HG02642 (cell line): Measurements from ENCODE around the gene PDSS2.
"Not testable (repeated sequence)": the region's sequence is repeated elsewhere in the genome, so short reads cannot be mapped to it uniquely, and the experiment has no call there.

ENCODE experiments used
- ATAC-seq: cut with Tn5 transposase; IDR thresholded peaks from one replicate; pipeline ENCODE4 v1.9.1; 2021; ENCODE audit warnings: mild to moderate bottlenecking; ENCODE audit not compliant: unreplicated experiment, poor library complexity

The PDSS2 gene

GRCh38 chr6:107231243-107231642 lies 228.1 kb downstream of the PDSS2 start:
- no peak for ATAC-seq

- no peak for ATAC-seq
Observed at GRCh38 chr6:107230448-107230847, 228.9 kb downstream of the PDSS2 start.

DNA sequence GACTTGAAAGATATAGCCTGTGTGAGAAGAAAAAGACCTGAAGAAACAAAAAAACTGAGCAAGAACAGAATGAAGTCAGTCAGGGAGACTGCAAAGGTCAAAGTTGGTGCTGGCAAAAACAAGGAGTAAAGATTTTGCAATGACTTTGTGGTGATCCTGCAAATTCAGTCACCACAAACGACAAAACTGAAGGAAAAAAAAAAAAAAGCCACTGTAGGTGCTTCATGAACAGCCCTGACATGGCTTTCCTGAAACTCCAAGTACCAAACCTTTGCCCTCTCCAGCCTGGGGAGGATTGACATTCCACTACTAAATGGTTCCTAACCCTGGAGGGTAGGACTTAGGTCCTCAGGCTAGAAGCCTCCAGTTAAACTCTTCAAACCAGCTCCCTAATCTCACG lies 229.3 kb downstream of the PDSS2 start:
- ATAC-seq: no peak

DNA sequence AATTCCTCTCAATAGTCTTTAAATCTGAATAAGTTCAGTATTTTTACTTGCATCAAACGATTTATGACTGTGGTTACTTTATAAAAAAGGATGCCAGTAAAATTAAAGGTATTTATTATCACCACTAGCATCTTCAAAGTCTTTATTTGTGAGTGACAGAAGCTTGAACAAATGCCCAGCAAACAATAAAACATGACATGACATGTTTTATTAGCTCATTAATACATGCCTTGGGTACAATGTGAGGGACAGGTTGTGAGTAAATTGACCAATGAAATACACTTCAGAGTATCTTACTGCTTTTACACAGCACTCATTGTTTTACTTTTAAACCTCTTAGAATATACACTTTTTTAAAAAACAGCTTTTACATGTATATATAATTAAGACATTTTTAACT lies 230.6 kb downstream of the PDSS2 start:
- no peak for ATAC-seq

DNA sequence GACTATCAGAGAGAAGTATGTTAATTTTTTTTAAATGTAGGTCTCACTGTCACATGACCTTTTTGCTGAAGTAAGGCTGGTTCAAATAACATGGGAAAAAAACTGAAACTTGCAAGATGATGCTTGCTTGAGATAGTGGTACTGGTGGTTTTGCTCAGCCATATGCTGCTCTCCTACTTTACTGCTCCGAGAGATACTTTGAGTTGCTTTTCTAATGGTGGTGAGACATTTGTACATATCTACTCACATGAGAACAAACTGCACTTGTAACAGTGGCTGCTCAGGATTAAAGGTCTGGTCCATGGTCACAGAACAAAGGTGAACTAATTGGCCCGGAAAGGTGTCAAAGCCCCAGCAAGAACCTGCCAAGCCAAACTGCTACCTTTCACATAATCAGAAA lies 237.8 kb downstream of the PDSS2 start:
- no peak for ATAC-seq

DNA sequence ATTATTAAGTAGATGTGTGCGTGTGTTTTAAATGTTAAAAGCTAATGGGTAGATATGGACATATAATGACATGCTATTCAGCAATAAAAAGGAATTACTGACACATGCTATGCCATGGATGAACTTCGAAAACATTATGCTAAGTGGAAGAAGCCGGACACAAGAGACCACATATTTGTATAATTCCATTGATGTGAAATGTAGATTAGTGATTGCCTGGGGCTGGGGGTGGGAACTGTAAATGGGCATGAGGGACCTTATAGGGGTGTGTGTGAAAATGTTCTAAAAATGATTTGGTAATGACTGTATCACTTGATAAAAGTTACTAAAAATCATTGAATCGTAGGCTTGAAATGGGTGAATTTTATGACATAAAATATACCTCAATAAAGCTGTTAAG lies 239.5 kb downstream of the PDSS2 start:
- ATAC-seq: no peak

GRCh38 chr6:107218142-107218541 lies 241.2 kb downstream of the PDSS2 start:
- ATAC-seq: no peak

GRCh38 chr6:107217248-107217647 lies 242.1 kb downstream of the PDSS2 start:
- ATAC-seq: no peak

- no peak for ATAC-seq
Observed at GRCh38 chr6:107216197-107216933, 243.0 kb downstream of the PDSS2 start.

DNA sequence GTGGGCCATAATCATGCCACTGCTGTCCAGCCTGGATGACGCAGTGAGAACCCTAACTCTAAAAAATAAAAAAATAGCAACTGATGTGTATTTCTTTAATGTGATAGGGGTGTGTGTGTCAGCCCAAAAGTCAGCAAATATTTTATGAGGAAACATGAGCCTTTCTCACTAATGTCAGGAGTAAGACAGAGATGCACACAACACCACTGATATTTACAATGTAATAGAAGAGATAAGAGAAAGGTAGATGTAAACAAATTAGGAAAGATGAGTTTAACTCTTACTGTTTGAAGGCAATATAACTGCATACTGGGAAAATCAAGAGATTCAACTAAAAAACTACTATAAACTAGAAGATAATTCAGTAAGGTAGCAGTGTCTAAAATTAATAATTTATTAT lies 244.0 kb downstream of the PDSS2 start:
- ATAC-seq: no peak

- ATAC-seq: no peak
Observed at GRCh38 chr6:107214655-107215054, 244.7 kb downstream of the PDSS2 start.

DNA sequence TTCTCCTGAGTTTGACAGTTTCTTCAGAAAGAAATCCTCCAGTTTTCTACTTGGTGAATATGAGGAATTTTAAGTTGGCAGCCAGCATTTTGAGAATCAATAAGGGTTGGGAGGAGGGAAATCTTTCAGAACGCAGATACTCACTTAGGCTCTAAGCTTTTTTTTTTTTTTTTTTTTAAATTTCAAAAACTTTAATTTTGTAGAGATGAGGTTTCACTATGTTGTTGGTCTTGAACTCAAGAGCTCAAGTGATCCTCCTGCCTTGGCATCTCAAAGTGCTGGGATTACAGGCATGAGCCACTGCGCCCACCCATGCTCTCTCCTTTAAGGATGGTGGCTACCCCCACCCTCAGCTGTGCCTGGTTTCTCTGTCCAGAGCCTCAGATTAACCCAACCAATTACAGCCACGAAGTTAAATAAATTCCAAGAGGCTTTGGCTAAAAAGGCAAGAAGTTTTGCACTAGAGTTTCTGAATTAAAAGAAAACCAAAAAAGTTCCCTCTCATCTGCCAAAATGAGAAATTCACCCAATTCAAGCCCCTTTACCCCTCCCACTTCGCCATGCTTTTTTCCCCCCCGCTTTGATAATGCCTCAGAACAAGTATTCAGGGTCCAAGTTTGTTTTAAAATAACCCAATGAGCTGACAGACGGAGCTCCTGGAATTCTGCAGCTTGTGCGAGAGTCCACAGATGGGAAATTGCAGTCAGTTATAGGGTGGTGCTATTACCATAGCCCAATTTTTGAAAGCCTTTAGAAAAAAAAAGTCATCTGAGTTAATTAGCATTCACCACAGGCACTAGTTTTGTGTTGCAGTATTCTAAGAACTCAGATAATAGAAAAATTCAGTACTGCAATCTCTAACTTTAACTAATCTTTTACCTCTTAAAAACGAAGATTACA lies 249.7 kb downstream of the PDSS2 start:
- ATAC-seq: no peak

DNA sequence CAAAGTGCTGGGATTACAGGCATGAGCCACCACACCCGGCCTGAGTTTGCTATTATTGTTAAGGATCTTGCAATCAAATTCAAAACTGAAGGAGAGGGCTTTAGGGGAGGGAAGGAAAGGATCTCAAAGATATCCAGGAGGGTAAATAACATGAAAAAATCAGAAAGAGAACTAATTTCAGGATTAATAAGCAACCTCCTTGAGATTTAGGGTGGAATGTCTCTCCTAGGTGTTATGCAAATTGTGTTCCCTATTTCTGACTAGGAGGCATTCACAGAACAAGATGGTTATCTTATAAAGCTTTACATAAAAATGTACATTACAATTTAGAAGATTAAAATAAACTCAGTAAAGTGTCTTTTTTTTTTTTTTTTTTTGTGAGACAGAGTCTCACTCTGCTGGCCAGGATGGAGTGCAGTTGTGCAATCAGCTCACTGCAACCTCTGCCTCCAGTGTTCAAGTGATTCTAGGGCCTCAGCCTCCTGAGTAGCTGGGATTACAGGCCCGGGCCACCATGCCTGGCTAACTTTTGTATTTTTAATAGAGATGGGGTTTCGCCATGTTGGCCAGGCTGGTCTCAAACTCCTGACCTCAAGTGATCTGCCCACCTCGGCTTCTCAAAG lies 252.0 kb downstream of the PDSS2 start:
- ATAC-seq: no peak

GRCh38 chr6:107205058-107205998 lies 254.0 kb downstream of the PDSS2 start:
- ATAC-seq: no peak

- no peak for ATAC-seq
Observed at GRCh38 chr6:107202876-107203468, 256.4 kb downstream of the PDSS2 start.

DNA sequence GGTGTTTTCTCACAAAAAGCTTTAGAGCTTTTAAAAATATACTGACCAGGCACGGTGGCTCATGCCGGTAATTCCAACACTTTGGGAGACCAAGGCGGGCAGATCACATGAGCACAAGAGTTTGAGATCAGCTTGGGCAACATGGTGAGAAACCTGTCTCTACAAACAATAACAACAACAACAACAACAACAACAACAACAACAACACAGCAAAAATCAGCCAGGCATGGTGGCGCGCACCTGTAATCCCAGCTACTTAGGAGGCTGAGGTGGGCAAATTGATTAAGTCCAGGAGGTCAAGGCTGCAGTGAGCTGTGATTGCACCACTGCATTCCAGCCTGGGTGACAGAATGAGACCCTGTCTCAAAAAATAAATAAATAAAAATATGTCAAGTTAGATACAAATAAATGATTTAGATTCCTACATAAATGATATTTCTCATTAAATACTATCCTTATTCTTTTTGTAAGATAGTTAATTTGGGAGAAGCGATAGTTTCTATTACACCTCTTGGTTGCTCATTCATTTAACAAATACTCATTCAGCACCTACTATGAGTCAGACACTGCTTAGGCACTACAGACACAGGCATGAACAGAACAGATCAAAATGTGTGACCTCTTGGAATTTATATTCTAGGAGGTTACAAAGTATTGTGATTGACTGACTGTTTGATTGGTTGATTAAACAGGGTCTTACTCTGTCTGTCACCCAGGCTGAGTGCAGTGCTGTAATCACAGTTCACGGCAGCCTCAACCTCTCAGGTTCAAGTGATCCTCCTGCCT lies 260.5 kb downstream of the PDSS2 start:
- no peak for ATAC-seq

- ATAC-seq: no peak
Observed at GRCh38 chr6:107196152-107196551, 263.2 kb downstream of the PDSS2 start.

DNA sequence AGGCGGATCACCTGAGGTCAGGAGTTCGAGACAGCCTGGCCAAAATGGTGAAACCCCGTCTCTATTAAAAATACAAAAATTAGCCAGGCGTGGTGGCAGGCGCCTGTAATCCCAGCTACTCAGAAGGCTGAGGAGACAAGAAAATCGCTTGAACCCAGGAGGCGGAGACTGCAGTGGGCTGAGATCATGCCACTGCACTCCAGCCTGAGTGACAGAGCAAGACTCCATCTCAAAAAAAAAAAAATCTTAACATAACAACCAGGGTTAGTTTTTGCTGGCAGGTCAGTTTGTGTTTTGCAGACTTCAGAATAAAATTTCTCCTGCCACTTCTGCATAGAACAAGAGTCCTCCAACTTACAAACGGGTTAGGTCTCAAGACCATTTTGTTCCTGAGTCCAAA lies 264.6 kb downstream of the PDSS2 start:
- ATAC-seq: not testable (repeated sequence)

DNA sequence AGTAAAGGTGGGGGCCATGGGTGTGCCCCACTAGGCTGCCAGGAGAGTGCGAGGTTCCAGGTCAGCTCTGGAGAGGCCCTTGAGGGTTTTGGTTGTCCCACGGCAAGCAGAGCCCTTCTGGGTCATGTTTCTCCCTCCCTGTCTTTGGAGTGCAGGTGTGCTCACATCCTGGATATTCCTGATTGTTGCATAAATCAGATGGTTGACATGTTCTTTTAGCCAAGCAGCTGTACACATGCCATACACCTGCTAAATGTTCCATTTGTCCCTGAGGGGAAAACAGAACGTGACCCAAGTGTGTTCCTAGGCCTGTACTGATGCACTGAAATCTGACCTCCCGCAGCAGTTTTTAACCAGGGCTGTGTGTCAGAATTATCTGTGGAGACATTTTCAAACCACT lies 266.5 kb downstream of the PDSS2 start:
- no peak for ATAC-seq
